ENCODE data around the gene TMEM179.
"Not testable (repeated sequence)": the region's sequence is repeated elsewhere in the genome, so short reads cannot be mapped to it uniquely, and the experiment has no call there.

TMEM179 gene

GRCh38 chr14:104585966-104586697, 18.4 kb downstream of the TMEM179 start:
- no peak for DNase-seq

- DNase-seq: no peak
Measured at GRCh38 chr14:104584557-104584956, 20.0 kb downstream of the TMEM179 start.

- DNase-seq: no peak
Measured at GRCh38 chr14:104583424-104584306, 20.9 kb downstream of the TMEM179 start.

- DNase-seq: no peak
Measured at GRCh38 chr14:104582662-104583061, 21.9 kb downstream of the TMEM179 start.

- DNase-seq: no peak
Measured at GRCh38 chr14:104582005-104582404, 22.6 kb downstream of the TMEM179 start.

GRCh38 chr14:104581521-104581920, 23.1 kb downstream of the TMEM179 start:
- no peak for DNase-seq

GRCh38 chr14:104580961-104581360, 23.6 kb downstream of the TMEM179 start:
- no peak for DNase-seq

- not testable (repeated sequence) for DNase-seq
Measured at GRCh38 chr14:104579939-104580338, 24.6 kb downstream of the TMEM179 start.

GRCh38 chr14:104579507-104579906, 25.1 kb downstream of the TMEM179 start, which contains the start of gene C14orf180:
C14orf180 (plus strand) TSS chr14:104579764; CDS start chr14:104586431, 6,667 bp downstream.
- DNase-seq: no peak

GRCh38 chr14:104578321-104578720, 26.3 kb downstream of the TMEM179 start:
- no peak for DNase-seq

GRCh38 chr14:104577847-104578301, 26.7 kb downstream of the TMEM179 start:
- DNase-seq: no peak

GRCh38 chr14:104577426-104577825, 27.1 kb downstream of the TMEM179 start:
- no peak for DNase-seq

GRCh38 chr14:104576970-104577332, 27.6 kb downstream of the TMEM179 start:
- no peak for DNase-seq

- DNase-seq: no peak
Measured at GRCh38 chr14:104576232-104576969, 28.2 kb downstream of the TMEM179 start.

- DNase-seq: no peak
Measured at GRCh38 chr14:104574978-104575583, 29.5 kb downstream of the TMEM179 start.

GRCh38 chr14:104574536-104574935, 30.0 kb downstream of the TMEM179 start:
- no peak for DNase-seq

GRCh38 chr14:104573930-104574329, 30.6 kb downstream of the TMEM179 start:
- DNase-seq: no peak

GRCh38 chr14:104572668-104573067, 31.9 kb downstream of the TMEM179 start:
- no peak for DNase-seq

- no peak for DNase-seq
Measured at GRCh38 chr14:104572024-104572626, 32.4 kb downstream of the TMEM179 start.

GRCh38 chr14:104571246-104571645, 33.3 kb downstream of the TMEM179 start:
- no peak for DNase-seq

- DNase-seq: no peak
Measured at GRCh38 chr14:104569435-104569834, 35.1 kb downstream of the TMEM179 start.

GRCh38 chr14:104568620-104569019, 36.0 kb downstream of the TMEM179 start:
- DNase-seq: no peak

GRCh38 chr14:104567957-104568225, 36.7 kb downstream of the TMEM179 start:
- DNase-seq: no peak
